Neural crest cell (in vitro differentiated cells): ENCODE measurements around the gene ASCC3. TPM values are rescaled to one million over a fixed set of nuclear protein-coding genes. Genes with fewer than 3 reads are reported as not detected.

Experiments
- DNase-seq: peaks from one replicate; pipeline ENCODE4 v3.0.0; 2021; ENCODE audit warnings: low read depth, mixed read lengths, low spot score
- H3K27ac Mint-ChIP-seq: one replicate; pipeline ENCODE4 v1.8.0; 2021; ENCODE audit warnings: mild to moderate bottlenecking, mixed read lengths; ENCODE audit not compliant: unreplicated experiment
- H3K27me3 Mint-ChIP-seq: 2 replicates; pipeline ENCODE4 v1.8.0; 2021; ENCODE audit warnings: low read depth, mild to moderate bottlenecking, mixed read lengths
- H3K36me3 Mint-ChIP-seq: 2 replicates; pipeline ENCODE4 v1.8.0; 2021; ENCODE audit warnings: low read depth, mild to moderate bottlenecking, mixed read lengths
- H3K4me1 Mint-ChIP-seq: 2 replicates; pipeline ENCODE4 v1.8.0; 2021; ENCODE audit warnings: mixed read lengths
- H3K4me3 Mint-ChIP-seq: one replicate; pipeline ENCODE4 v1.8.0; 2021; ENCODE audit warnings: mild to moderate bottlenecking, mixed read lengths
- H3K9me3 Mint-ChIP-seq: 2 replicates; pipeline ENCODE4 v1.8.0; 2021; ENCODE audit warnings: mixed read lengths
- total RNA-seq: library from RNA; stranded (reverse); gene quantifications from 2 replicates; pipeline ENCODE4 v1.2.1, GENCODE V29; 2021
- TF ChIP-seq, protein P1 (sequence below): fragments of 200-600 bp; sonication (generic); conservative IDR thresholded peaks from 2 replicates; pipeline ENCODE4 v1.5.0; 2021; ENCODE audit warnings: antibody characterized with exemption, mild to moderate bottlenecking

The ASCC3 gene
- total RNA-seq, 1 donor from 2014 or later, result 31.4 TPM

DNA sequence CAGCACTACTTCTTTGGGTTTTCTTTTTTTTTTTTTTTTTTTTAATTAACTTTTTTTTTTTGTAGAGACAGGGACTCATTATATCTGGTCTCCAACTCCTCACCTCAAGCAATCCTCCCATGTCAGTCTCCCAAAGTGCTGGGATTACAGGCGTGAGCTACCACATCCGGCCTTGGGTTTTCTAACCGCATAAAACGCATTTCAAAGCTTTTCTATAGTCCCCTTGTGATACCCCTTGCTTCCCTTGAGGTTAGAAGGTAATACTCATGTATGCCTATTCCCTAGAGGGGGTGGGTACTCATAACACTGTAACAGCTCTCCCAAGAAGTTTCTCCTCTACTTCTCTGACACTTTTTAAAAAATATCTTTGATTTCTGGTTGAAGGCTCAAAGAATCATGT, 23.9 kb upstream of the ASCC3 start:
- Mint-ChIP-seq H3K9me3 (no peaks in the 10 kb centered on the region), H3K4me3 (no peak overlapping the region), H3K4me1 (no peaks in the 10 kb centered on the region), H3K27ac (no peak overlapping the region), H3K36me3 (no peaks in the 10 kb centered on the region), H3K27me3 (no peaks in the 10 kb centered on the region)
- no peak for DNase-seq
- TF ChIP-seq, protein P1, sequence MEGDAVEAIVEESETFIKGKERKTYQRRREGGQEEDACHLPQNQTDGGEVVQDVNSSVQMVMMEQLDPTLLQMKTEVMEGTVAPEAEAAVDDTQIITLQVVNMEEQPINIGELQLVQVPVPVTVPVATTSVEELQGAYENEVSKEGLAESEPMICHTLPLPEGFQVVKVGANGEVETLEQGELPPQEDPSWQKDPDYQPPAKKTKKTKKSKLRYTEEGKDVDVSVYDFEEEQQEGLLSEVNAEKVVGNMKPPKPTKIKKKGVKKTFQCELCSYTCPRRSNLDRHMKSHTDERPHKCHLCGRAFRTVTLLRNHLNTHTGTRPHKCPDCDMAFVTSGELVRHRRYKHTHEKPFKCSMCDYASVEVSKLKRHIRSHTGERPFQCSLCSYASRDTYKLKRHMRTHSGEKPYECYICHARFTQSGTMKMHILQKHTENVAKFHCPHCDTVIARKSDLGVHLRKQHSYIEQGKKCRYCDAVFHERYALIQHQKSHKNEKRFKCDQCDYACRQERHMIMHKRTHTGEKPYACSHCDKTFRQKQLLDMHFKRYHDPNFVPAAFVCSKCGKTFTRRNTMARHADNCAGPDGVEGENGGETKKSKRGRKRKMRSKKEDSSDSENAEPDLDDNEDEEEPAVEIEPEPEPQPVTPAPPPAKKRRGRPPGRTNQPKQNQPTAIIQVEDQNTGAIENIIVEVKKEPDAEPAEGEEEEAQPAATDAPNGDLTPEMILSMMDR, result no peak

DNA sequence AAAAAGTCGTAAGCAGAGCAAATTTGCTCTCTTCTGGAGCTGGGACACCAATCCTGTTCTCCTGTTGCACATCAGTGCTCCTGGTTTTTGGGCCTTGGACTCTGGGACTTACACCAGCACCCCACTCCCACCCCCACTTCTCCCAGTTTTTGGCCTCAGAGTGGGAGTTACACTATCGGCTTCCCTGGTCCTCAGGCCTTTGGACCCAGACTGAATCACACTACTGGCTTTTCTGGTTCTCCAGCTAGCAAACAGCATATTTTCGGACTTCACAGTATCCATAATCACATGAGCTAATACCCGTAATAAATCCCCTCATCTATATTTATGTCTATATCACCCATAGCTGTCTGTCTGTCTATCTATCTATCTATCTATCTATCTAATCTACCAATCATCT, 23.2 kb upstream of the ASCC3 start:
- Mint-ChIP-seq H3K4me1 (no peaks in the 10 kb centered on the region), H3K27me3 (no peaks in the 10 kb centered on the region), H3K9me3 (no peaks in the 10 kb centered on the region), H3K4me3 (no peak overlapping the region), H3K36me3 (no peaks in the 10 kb centered on the region), H3K27ac (no peak overlapping the region)
- TF ChIP-seq, protein P1, result no peak
- DNase-seq, result no peak

DNA sequence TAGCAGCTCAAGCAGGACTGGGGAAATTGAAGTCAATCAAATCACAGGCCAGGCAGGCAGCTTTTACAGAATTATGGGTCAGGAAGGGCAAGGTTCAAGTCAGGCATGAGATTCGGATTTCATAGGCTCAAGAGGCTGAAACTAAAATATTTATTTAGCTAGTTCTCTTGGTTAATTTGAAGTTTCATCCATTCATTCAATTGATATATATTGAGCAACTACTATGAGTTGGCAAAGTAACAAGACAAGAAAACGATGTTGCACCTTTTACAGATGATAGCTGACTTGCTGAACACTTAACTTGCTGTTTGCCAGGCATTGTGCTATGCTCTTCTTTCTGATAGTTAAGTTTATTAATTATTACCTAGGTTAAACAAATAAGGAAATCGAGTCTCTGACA, 20.5 kb upstream of the ASCC3 start:
- Mint-ChIP-seq H3K27ac (no peak overlapping the region), H3K27me3 (no peaks in the 10 kb centered on the region), H3K36me3 (no peaks in the 10 kb centered on the region), H3K9me3 (peaks cover 4% of the 10 kb centered on the region), H3K4me1 (no peaks in the 10 kb centered on the region), H3K4me3 (no peak overlapping the region)
- TF ChIP-seq, protein P1, result no peak
- no peak for DNase-seq

DNA sequence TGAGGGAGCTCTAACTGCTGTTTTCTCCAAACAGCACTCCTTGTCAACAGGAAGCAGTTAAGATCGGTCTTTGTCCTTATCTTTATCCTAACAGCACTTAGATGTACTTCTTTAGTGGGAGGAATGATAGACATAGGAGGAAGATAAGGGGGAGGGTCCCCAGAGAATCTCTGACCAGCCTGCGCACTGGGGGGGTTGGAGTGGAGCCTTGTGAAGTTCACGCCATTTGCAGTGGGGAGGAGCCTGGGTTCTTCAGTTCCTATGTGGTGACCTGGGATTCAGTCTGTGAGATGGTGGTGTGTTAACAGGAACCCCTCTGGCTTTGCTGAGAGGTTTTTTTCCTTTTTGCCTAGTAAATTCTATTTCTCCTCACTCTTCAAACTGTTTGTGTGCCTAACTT, 18.1 kb upstream of the ASCC3 start:
- DNase-seq, result no peak
- H3K9me3 Mint-ChIP-seq, result peaks cover 4% of the 10 kb centered on the region
- no peaks in the 10 kb centered on the region for H3K4me1 Mint-ChIP-seq
- TF ChIP-seq, protein P1, result no peak
- no peaks in the 10 kb centered on the region for H3K36me3 Mint-ChIP-seq
- H3K4me3 Mint-ChIP-seq, result no peak overlapping the region
- H3K27me3 Mint-ChIP-seq, result no peaks in the 10 kb centered on the region
- H3K27ac Mint-ChIP-seq, result no peak overlapping the region

DNA sequence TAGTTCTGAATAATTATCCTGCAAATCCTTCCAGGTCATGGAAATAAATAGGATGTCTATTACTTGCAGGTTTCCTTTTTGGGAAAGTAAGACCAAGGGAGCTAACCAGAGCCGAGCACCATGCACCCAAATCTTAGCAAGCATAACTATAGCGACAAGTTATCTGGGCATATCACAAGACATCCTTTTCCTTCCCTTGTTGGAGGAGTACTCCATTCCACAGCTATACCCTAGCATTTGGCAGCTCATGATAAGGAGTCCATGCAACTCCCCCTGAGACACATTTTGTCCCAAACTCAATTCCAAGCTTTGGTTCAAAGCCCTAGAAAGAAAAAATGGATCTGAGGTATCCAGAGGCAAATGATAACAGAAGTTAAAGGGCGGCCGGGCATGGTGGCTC, 16.5 kb upstream of the ASCC3 start:
- Mint-ChIP-seq H3K9me3 (peaks cover 4% of the 10 kb centered on the region), H3K4me3 (no peak overlapping the region), H3K27ac (no peak overlapping the region), H3K36me3 (no peaks in the 10 kb centered on the region), H3K4me1 (no peaks in the 10 kb centered on the region), H3K27me3 (no peaks in the 10 kb centered on the region)
- no peak for DNase-seq
- TF ChIP-seq, protein P1, result no peak

DNA sequence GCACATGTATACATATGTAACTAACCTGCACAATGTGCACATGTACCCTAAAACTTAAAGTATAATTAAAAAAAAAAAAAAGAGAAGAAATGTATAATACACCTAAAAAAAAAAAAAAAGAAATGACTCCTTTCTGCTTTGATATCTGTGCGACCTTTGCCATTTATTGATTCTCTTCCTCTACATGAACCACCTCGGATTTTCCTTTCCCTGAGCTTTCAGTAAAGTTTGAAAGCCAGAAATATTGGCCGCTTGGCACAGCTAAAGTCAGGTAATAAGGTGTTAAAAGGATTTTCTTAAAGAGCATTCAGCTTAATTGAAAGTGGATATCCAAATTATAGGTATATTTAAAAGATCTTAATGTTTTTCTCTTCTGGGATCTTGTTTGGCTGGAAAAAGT, 12.6 kb upstream of the ASCC3 start:
- no peak overlapping the region for H3K27ac Mint-ChIP-seq
- TF ChIP-seq, protein P1, result no peak
- peaks cover 1% of the 10 kb centered on the region for H3K9me3 Mint-ChIP-seq
- H3K36me3 Mint-ChIP-seq, result no peaks in the 10 kb centered on the region
- H3K4me3 Mint-ChIP-seq, result no peak overlapping the region
- no peaks in the 10 kb centered on the region for H3K4me1 Mint-ChIP-seq
- DNase-seq, result no peak
- no peaks in the 10 kb centered on the region for H3K27me3 Mint-ChIP-seq
